Stimulated activated CD4-positive, alpha-beta T cell treated with anti-CD3 and anti-CD28 coated beads, Interleukin-1b, Interleukin-23, amount 100 ng/mL, for 4 hours (primary cell): ENCODE results near the gene CTAGE6.
"Not testable (repeated sequence)": the region's sequence is repeated elsewhere in the genome, so short reads cannot be mapped to it uniquely, and the experiment has no call there.

Experiments
- DNase-seq, 2 donors: peaks; one replicate each; pipeline ENCODE4 v3.0.0-alpha.2; 2020; ENCODE audit warnings: low read depth in 2 of 2

Gene CTAGE6

GRCh38 chr7:143715543-143716193 lies 41.8 kb downstream of the CTAGE6 start:
- DNase-seq, result not testable (repeated sequence)

- not testable (repeated sequence) for DNase-seq
Observed at GRCh38 chr7:143714581-143715454, 42.7 kb downstream of the CTAGE6 start.

GRCh38 chr7:143712381-143712780 lies 45.1 kb downstream of the CTAGE6 start:
- not testable (repeated sequence) for DNase-seq

- DNase-seq, result not testable (repeated sequence)
Observed at GRCh38 chr7:143711727-143712324, 45.7 kb downstream of the CTAGE6 start.

GRCh38 chr7:143709895-143710294 lies 47.6 kb downstream of the CTAGE6 start:
- not testable (repeated sequence) for DNase-seq
